H9 (cell line): ENCODE results near the gene DMWD. TPM values are rescaled to one million over a fixed set of nuclear protein-coding genes. Genes with fewer than 3 reads are reported as not detected.

ENCODE experiments used
- DNase-seq: peaks from one replicate; pipeline ENCODE4 v3.0.0-alpha.2; 2017
- H2AFZ ChIP-seq: one replicate; pipeline ENCODE4 v1.6.1; 2013; ENCODE audit warnings: mild to moderate bottlenecking, low read length, control low read depth, moderate library complexity
- H2AK5ac ChIP-seq: 2 replicates; pipeline ENCODE4 v1.6.1; 2013; ENCODE audit warnings: low read length, control low read depth, mixed read lengths; ENCODE audit not compliant: insufficient read length
- H2BK120ac ChIP-seq: one replicate; pipeline ENCODE4 v1.6.1; 2013; ENCODE audit warnings: low read depth, mild to moderate bottlenecking, low read length, control low read depth, inconsistent platforms; ENCODE audit not compliant: poor library complexity, severe bottlenecking
- H2BK12ac ChIP-seq: 2 replicates; pipeline ENCODE4 v1.6.1; 2013; ENCODE audit warnings: low read length, control low read depth, mixed read lengths, low read depth; ENCODE audit not compliant: insufficient read length
- H2BK15ac ChIP-seq: 2 replicates; pipeline ENCODE4 v1.6.1; 2013; ENCODE audit warnings: low read depth, low read length, control low read depth
- H2BK20ac ChIP-seq: one replicate; pipeline ENCODE4 v1.6.1; 2013; ENCODE audit warnings: low read depth, mild to moderate bottlenecking, low read length, control low read depth, inconsistent platforms; ENCODE audit not compliant: poor library complexity, severe bottlenecking
- H2BK5ac ChIP-seq: 2 replicates; pipeline ENCODE4 v1.6.1; 2013; ENCODE audit warnings: low read length, control low read depth, mixed read lengths; ENCODE audit not compliant: insufficient read length
- H3K14ac ChIP-seq: 2 replicates; pipeline ENCODE4 v1.6.1; 2013; ENCODE audit warnings: low read length, control low read depth; ENCODE audit not compliant: insufficient read depth
- H3K18ac ChIP-seq: 2 replicates; pipeline ENCODE4 v1.6.1; 2013; ENCODE audit warnings: low read depth, mild to moderate bottlenecking, mixed read lengths, low read length, control low read depth; ENCODE audit not compliant: insufficient read length
- H3K23ac ChIP-seq: 2 replicates; pipeline ENCODE4 v1.6.1; 2013; ENCODE audit warnings: low read length, control low read depth, mixed read lengths, low read depth; ENCODE audit not compliant: insufficient read length
- H3K23me2 ChIP-seq: 2 replicates; pipeline ENCODE4 v1.6.1; 2013; ENCODE audit warnings: low read depth, mild to moderate bottlenecking, mixed read lengths, low read length, control low read depth; ENCODE audit not compliant: insufficient read length, poor library complexity, severe bottlenecking
- H3K27ac ChIP-seq: 2 replicates; pipeline ENCODE4 v1.5.1; 2013; ENCODE audit warnings: low read length, control low read depth, mixed read lengths, low read depth; ENCODE audit not compliant: insufficient read length
- H3K27me3 ChIP-seq: 2 replicates; pipeline ENCODE4 v1.6.1; 2013; ENCODE audit warnings: low read length, control low read depth, inconsistent platforms; ENCODE audit not compliant: insufficient read depth
- H3K4ac ChIP-seq: 2 replicates; pipeline ENCODE4 v1.6.1; 2013; ENCODE audit warnings: low read depth, mild to moderate bottlenecking, control low read depth, inconsistent platforms, low read length, moderate library complexity
- H3K4me1 ChIP-seq: 2 replicates; pipeline ENCODE4 v1.6.1; 2013; ENCODE audit warnings: low read length, control low read depth, inconsistent platforms; ENCODE audit not compliant: insufficient read depth
- H3K4me2 ChIP-seq: 2 replicates; pipeline ENCODE4 v1.6.1; 2013; ENCODE audit warnings: low read length, control low read depth, mixed read lengths; ENCODE audit not compliant: insufficient read length, insufficient read depth
- H3K56ac ChIP-seq: 2 replicates; pipeline ENCODE4 v1.6.1; 2013; ENCODE audit warnings: low read depth, mild to moderate bottlenecking, mixed read lengths, low read length, control low read depth; ENCODE audit not compliant: insufficient read length
- H3K79me1 ChIP-seq: 2 replicates; pipeline ENCODE4 v1.6.1; 2013; ENCODE audit warnings: low read depth, mild to moderate bottlenecking, moderate library complexity, low read length, control low read depth, inconsistent platforms; ENCODE audit not compliant: insufficient read depth, poor library complexity, severe bottlenecking
- H3K79me2 ChIP-seq: 2 replicates; pipeline ENCODE4 v1.6.1; 2013; ENCODE audit warnings: low read length, control low read depth, inconsistent platforms; ENCODE audit not compliant: insufficient read depth
- H3K9ac ChIP-seq: 2 replicates; pipeline ENCODE4 v1.6.1; 2013; ENCODE audit warnings: low read length, control low read depth, mixed read lengths; ENCODE audit not compliant: insufficient read length; ENCODE audit errors: extremely low read depth
- H3K9me3 ChIP-seq: one replicate; pipeline ENCODE4 v1.6.1; 2013; ENCODE audit warnings: low read depth, low read length, inconsistent platforms; ENCODE audit not compliant: control insufficient read depth
- H3T11ph ChIP-seq: one replicate; pipeline ENCODE4 v1.6.1; 2013; ENCODE audit warnings: mild to moderate bottlenecking, low read length, control low read depth, inconsistent platforms
- H4K20me1 ChIP-seq: one replicate; pipeline ENCODE4 v1.6.1; 2013; ENCODE audit not compliant: control insufficient read depth, insufficient read length, insufficient read depth
- H4K5ac ChIP-seq: 2 replicates; pipeline ENCODE4 v1.6.1; 2013; ENCODE audit warnings: low read depth, mild to moderate bottlenecking, mixed read lengths, low read length, control low read depth; ENCODE audit not compliant: insufficient read length
- H4K8ac ChIP-seq: replicated peaks from 2 replicates; pipeline ENCODE4 v1.6.1; 2013; ENCODE audit warnings: low read length, control low read depth, mixed read lengths, low read depth; ENCODE audit not compliant: insufficient read length
- H4K91ac ChIP-seq: 2 replicates; pipeline ENCODE4 v1.6.1; 2013; ENCODE audit warnings: low read depth, mild to moderate bottlenecking, moderate library complexity, mixed read lengths, low read length, control low read depth; ENCODE audit not compliant: insufficient read length
- H3K27ac Mint-ChIP-seq, 3 experiments: 2 replicates in 2 of 3; 3 replicates in 1 of 3; pipeline ENCODE4 v1.8.0; 2020 to 2021; ENCODE audit warnings: mixed read lengths in 3 of 3, mild to moderate bottlenecking in 1 of 3, moderate library complexity in 1 of 3
- H3K27me3 Mint-ChIP-seq: 2 replicates; pipeline ENCODE4 v1.8.0; 2021; ENCODE audit warnings: low read depth, mild to moderate bottlenecking, moderate library complexity, mixed read lengths
- H3K36me3 Mint-ChIP-seq, 3 experiments: 2 replicates in 2 of 3; 3 replicates in 1 of 3; pipeline ENCODE4 v1.8.0; 2020 to 2021; ENCODE audit warnings: low read depth in 3 of 3, mixed read lengths in 3 of 3; ENCODE audit not compliant: insufficient read depth in 1 of 3
- H3K4me1 Mint-ChIP-seq, 2 experiments: 2 replicates each; pipeline ENCODE4 v1.8.0; 2020; ENCODE audit warnings: mixed read lengths in 2 of 2
- H3K4me3 Mint-ChIP-seq, 2 experiments: 2 replicates in 1 of 2; 3 replicates in 1 of 2; pipeline ENCODE4 v1.8.0; 2020 to 2021; ENCODE audit warnings: mild to moderate bottlenecking in 2 of 2, mixed read lengths in 2 of 2, moderate library complexity in 1 of 2
- H3K9me3 Mint-ChIP-seq, 2 experiments: 2 replicates in 1 of 2; 3 replicates in 1 of 2; pipeline ENCODE4 v1.8.0; 2020; ENCODE audit warnings: mild to moderate bottlenecking in 2 of 2, mixed read lengths in 2 of 2, moderate library complexity in 1 of 2
- WGBS: extraction: QIAGEN DNeasy Blood & Tissue Kit; methylation state at CpG from one replicate; pipeline ENCODE4 v1.1.7; 2013; ENCODE audit warnings: missing lambda C conversion rate, low lambda C conversion rate, mixed read lengths; ENCODE audit not compliant: insufficient read length; ENCODE audit errors: extremely low coverage; 5-methylcytosine and 5-hydroxymethylcytosine counted together
- total RNA-seq: library from RNA; stranded (reverse); gene quantifications from 2 replicates; pipeline ENCODE4 v1.2.1, GENCODE V29; 2021
- TF ChIP-seq, protein P1 (sequence below): fragments of 200-600 bp; sonication (generic); conservative IDR thresholded peaks from 3 replicates; pipeline ENCODE4 v1.8.0; 2021; ENCODE audit warnings: antibody characterized with exemption, mild to moderate bottlenecking

DMWD gene
- total RNA-seq, 1 experiment from 2014 or later: 75.1 TPM

DNA sequence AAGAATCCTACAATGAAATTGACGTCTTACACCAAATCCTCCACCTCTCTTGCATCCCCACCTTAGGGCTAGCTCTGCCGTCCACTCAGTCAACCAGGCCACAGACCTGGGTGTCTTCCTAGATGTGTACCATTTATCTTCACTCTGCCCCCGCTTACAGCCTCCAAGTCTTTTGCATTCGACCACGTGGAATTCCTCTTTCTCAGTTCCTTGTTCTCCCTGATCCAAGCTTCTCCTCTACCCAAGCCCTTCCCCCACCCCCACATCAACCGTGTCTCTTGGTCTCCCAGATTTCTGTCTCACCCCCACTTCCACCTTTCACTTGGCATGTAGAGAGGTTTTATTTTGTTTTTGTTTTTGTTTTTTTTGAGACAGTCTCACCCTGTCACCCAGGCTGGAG is 1.2 kb upstream of the DMWD start:
- Mint-ChIP-seq H3K9me3 (peaks cover 0 to 2% of the 10 kb centered on the region in 2 experiments; a peak in 1 of 5 replicates), H3K36me3 (peaks cover 9 to 20% (median 19%) of the 10 kb centered on the region in 3 experiments), H3K27me3 (peaks cover 23% of the 10 kb centered on the region), H3K4me3 (peak overlapping the region in 1 of 2 experiments; percentile 42; a peak in 1 of 5 replicates), H3K27ac (no peak overlapping the region; a peak in 1 of 7 replicates), H3K4me1 (peaks cover 21 to 26% of the 10 kb centered on the region in 2 experiments)
- Histone ChIP-seq H3K23me2 (peaks cover 7% of the 10 kb centered on the region), H4K8ac (no peak overlapping the region), H3K79me2 (0 out of 2 replicates have a peak, but pooled peaks cover 3% of the 10 kb centered on the region), H4K20me1 (no peaks in the 10 kb centered on the region), H3K4me1 (0 out of 2 replicates have a peak, but pooled peaks cover 3% of the 10 kb centered on the region), H2BK120ac (no peak overlapping the region), H3T11ph (no peak overlapping the region), H3K27ac (no peak overlapping the region), H3K79me1 (peaks cover 8% of the 10 kb centered on the region), H3K27me3 (no peaks in the 10 kb centered on the region), H2AFZ (no peak overlapping the region), H3K9ac (no peak overlapping the region), H3K4ac (no peak overlapping the region), H3K14ac (no peak overlapping the region), H2AK5ac (no peak overlapping the region), H3K23ac (no peak overlapping the region), H2BK12ac (no peak overlapping the region), H4K5ac (no peak overlapping the region), H2BK15ac (no peak overlapping the region), H2BK5ac (no peak overlapping the region), H3K9me3 (no peaks in the 10 kb centered on the region), H3K18ac (no peak overlapping the region), H4K91ac (no peak overlapping the region), H3K56ac (no peak overlapping the region), H3K4me2 (no peak overlapping the region), H2BK20ac (no peak overlapping the region)
- TF ChIP-seq, protein P1, sequence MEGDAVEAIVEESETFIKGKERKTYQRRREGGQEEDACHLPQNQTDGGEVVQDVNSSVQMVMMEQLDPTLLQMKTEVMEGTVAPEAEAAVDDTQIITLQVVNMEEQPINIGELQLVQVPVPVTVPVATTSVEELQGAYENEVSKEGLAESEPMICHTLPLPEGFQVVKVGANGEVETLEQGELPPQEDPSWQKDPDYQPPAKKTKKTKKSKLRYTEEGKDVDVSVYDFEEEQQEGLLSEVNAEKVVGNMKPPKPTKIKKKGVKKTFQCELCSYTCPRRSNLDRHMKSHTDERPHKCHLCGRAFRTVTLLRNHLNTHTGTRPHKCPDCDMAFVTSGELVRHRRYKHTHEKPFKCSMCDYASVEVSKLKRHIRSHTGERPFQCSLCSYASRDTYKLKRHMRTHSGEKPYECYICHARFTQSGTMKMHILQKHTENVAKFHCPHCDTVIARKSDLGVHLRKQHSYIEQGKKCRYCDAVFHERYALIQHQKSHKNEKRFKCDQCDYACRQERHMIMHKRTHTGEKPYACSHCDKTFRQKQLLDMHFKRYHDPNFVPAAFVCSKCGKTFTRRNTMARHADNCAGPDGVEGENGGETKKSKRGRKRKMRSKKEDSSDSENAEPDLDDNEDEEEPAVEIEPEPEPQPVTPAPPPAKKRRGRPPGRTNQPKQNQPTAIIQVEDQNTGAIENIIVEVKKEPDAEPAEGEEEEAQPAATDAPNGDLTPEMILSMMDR: no peak
- DNase-seq: no peak
- no CpG with 5 or more reads among the region's 6 CpGs for WGBS
